Brain pericyte (primary cell): ENCODE measurements around the gene ANTXR1.

ENCODE experiments used
- DNase-seq: peaks from one replicate; pipeline ENCODE4 v3.0.0-alpha.2; 2012; ENCODE audit warnings: low read depth, low spot score

ANTXR1 gene

GRCh38 chr2:69003731-69004130 lies 9.2 kb upstream of the ANTXR1 start:
- DNase-seq: no peak

- no peak for DNase-seq
Measured at GRCh38 chr2:69007169-69007568, 5.8 kb upstream of the ANTXR1 start.

- DNase-seq: no peak
Measured at GRCh38 chr2:69007603-69008002, 5.4 kb upstream of the ANTXR1 start.

GRCh38 chr2:69010437-69011194 lies 2.4 kb upstream of the ANTXR1 start:
- no peak for DNase-seq

- no peak for DNase-seq
Measured at GRCh38 chr2:69011611-69012157, 1.3 kb upstream of the ANTXR1 start.

GRCh38 chr2:69012310-69013141 lies 453 bp upstream of the ANTXR1 start:
- DNase-seq: no peak

GRCh38 chr2:69013840-69014821 lies 1.2 kb downstream of the ANTXR1 start:
- DNase-seq: no peak

GRCh38 chr2:69017080-69017479 lies 4.1 kb downstream of the ANTXR1 start:
- DNase-seq: no peak

- DNase-seq: no peak
Measured at GRCh38 chr2:69017835-69018234, 4.9 kb downstream of the ANTXR1 start.

- no peak for DNase-seq
Measured at GRCh38 chr2:69018678-69019095, 5.7 kb downstream of the ANTXR1 start.

GRCh38 chr2:69020496-69021426 lies 7.8 kb downstream of the ANTXR1 start:
- no peak for DNase-seq

- no peak for DNase-seq
Measured at GRCh38 chr2:69021727-69022126, 8.7 kb downstream of the ANTXR1 start.

GRCh38 chr2:69022548-69022947 lies 9.6 kb downstream of the ANTXR1 start:
- no peak for DNase-seq

GRCh38 chr2:69023236-69023635 lies 10.3 kb downstream of the ANTXR1 start:
- DNase-seq: no peak

- DNase-seq: no peak
Measured at GRCh38 chr2:69026026-69026425, 13.0 kb downstream of the ANTXR1 start.

GRCh38 chr2:69026691-69027459 lies 13.9 kb downstream of the ANTXR1 start:
- DNase-seq: no peak

- no peak for DNase-seq
Measured at GRCh38 chr2:69030800-69031428, 17.9 kb downstream of the ANTXR1 start.

GRCh38 chr2:69031466-69031865 lies 18.5 kb downstream of the ANTXR1 start:
- DNase-seq: no peak

GRCh38 chr2:69032336-69032735 lies 19.4 kb downstream of the ANTXR1 start:
- DNase-seq: no peak
